ENCODE results near the gene C1orf21. TPM values are rescaled to one million over a fixed set of nuclear protein-coding genes. Genes with fewer than 3 reads are reported as not detected.

Gene C1orf21
- total and polyA plus RNA-seq, 2 donors (not counting 1 experiment from before 2014, with no cell fraction given): under 0.01 to 0.32 TPM

DNA sequence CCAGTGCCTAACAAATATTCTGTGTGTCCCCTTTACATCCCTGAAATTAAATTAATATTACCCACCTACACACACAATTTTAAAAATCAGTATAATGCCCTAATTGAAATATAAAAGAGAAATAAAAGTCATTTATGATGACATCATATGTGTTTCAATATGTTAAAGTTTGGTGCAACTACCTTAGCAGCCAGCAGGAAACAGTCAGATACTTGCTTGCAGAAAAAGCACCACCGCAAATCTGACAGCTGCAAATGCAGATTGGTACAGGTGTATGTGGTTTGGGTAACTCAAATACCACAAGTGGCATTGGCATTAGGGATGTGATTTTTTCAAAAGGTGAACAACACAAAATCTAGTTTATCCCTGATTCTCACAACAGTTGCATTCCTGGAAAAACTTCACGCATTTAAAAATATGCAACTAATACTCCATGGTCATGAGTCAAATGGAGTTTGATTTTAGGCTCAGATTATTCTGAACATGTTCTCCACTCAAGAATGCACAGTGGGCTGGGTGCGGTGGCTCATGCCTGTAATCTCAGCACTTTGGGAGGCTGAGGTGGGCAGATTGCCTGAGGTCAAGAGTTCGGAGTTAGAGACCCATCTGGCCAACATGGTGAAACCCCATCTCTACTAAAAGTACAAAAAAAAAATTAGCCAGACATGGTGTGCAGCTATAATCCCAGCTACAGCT lies 261.5 kb downstream of the C1orf21 start:
- ChIA-PET CTCF (no interaction called here), POLR2A (no interaction called here)
- TF ChIP-seq CTCF (IDR thresholded peaks at IDR 0.05): no peak
- TF ChIP-seq EZH2 (IDR thresholded peaks at IDR 0.05; ENCODE audit: borderline replicate concordance, insufficient read depth, low read depth, low read length, poor library complexity, severe bottlenecking): no peak
- no peaks in the 10 kb centered on the region for H3K4me1 Mint-ChIP-seq
- H3K9me3 Mint-ChIP-seq (ENCODE audit: insufficient read depth): peaks cover 3% of the 10 kb centered on the region
- no peak overlapping the region for H3K4me3 ChIP-seq (ENCODE audit: control extremely low read depth in 1 of 5, extremely low read depth in 1 of 5, insufficient read depth in 1 of 5, low read depth in 2 of 5, low read length in 4 of 5)
- H3K27ac Mint-ChIP-seq: no peak overlapping the region
- no peak overlapping the region for H2AFZ ChIP-seq (ENCODE audit: insufficient read depth, low read depth, low read length, poor library complexity, severe bottlenecking)
- 100% methylated on average over 2 of the region's 4 CpGs for WGBS (ENCODE audit: insufficient coverage)
- no peak overlapping the region for H3K9ac ChIP-seq (ENCODE audit: low read length)
- no peak for ATAC-seq (ENCODE audit: low read depth)
- H3K9me3 ChIP-seq (ENCODE audit: control extremely low read depth in 1 of 3, control insufficient read depth in 2 of 3, insufficient read depth in 1 of 3, low read length in 2 of 3): no peaks in the 10 kb centered on the region
- intact Hi-C loops (cut with micrococcal nuclease): no loop called here
- no peak overlapping the region for H3K4me3 Mint-ChIP-seq
- H3K36me3 ChIP-seq (replicated peaks in 1 of 2; ENCODE audit: control extremely low read depth in 1 of 2, control insufficient read depth in 1 of 2, extremely low read depth in 1 of 2, insufficient read depth in 2 of 2, low read length in 1 of 2): no peaks in the 10 kb centered on the region
- H3K4me2 ChIP-seq (replicated peaks; ENCODE audit: low read depth, low read length, poor library complexity, severe bottlenecking): no peak overlapping the region
- H4K20me1 ChIP-seq (ENCODE audit: control insufficient read depth, insufficient read depth, low read length, poor library complexity, severe bottlenecking): no peaks in the 10 kb centered on the region
- H3K79me2 ChIP-seq (ENCODE audit: control insufficient read depth, insufficient read depth, low read length): no peaks in the 10 kb centered on the region
- DNase-seq: no peak
- H3K4me1 ChIP-seq (ENCODE audit: control insufficient read depth in 2 of 2, insufficient read depth in 2 of 2, low read length in 2 of 2): no peaks in the 10 kb centered on the region
- no peak overlapping the region for H3K27ac ChIP-seq (ENCODE audit: low read length in 2 of 2)
- H3K27me3 Mint-ChIP-seq: peaks cover 25% of the 10 kb centered on the region
- H3K27me3 ChIP-seq (replicated peaks in 1 of 4; ENCODE audit: control extremely low read depth in 1 of 4, control insufficient read depth in 3 of 4, insufficient read depth in 4 of 4, low read length in 3 of 4): peaks cover 0 to 6% (median 0%) of the 10 kb centered on the region in 4 experiments

DNA sequence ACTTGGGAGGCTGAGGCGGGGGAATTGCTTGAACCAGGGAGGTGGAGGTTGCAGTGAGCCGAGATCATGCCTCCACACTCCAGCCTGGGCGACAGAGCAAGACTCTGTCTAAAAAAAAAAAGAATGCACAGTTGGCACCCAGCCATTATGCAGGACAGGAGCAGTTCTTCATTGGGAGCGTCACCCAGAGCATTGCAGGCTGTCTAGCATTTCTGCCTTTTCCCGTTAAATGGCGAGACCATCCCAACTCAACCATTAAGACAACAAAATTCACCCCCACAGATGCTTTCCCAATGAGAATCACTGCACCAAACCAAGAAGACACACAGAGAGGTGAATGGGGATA lies 262.0 kb downstream of the C1orf21 start:
- H3K9me3 ChIP-seq (ENCODE audit: control extremely low read depth in 1 of 3, control insufficient read depth in 2 of 3, insufficient read depth in 1 of 3, low read length in 2 of 3): no peaks in the 10 kb centered on the region
- no peaks in the 10 kb centered on the region for H3K4me1 ChIP-seq (ENCODE audit: control insufficient read depth in 2 of 2, insufficient read depth in 2 of 2, low read length in 2 of 2)
- no peak overlapping the region for H3K27ac ChIP-seq (ENCODE audit: low read length in 2 of 2)
- Mint-ChIP-seq H3K4me3 (no peak overlapping the region), H3K9me3 (ENCODE audit: insufficient read depth) (peaks cover 3% of the 10 kb centered on the region), H3K27ac (no peak overlapping the region), H3K27me3 (peaks cover 25% of the 10 kb centered on the region), H3K4me1 (no peaks in the 10 kb centered on the region)
- WGBS (ENCODE audit: insufficient coverage): 93% methylated on average over 3 of the region's 6 CpGs
- no peak for ATAC-seq (ENCODE audit: low read depth)
- H3K27me3 ChIP-seq (replicated peaks in 1 of 4; ENCODE audit: control extremely low read depth in 1 of 4, control insufficient read depth in 3 of 4, insufficient read depth in 4 of 4, low read length in 3 of 4): peaks cover 0 to 6% (median 0%) of the 10 kb centered on the region in 4 experiments
- ChIA-PET CTCF (no interaction called here), POLR2A (no interaction called here)
- intact Hi-C loops (cut with micrococcal nuclease): no loop called here
- no peak overlapping the region for H3K9ac ChIP-seq (ENCODE audit: low read length)
- H3K4me2 ChIP-seq (replicated peaks; ENCODE audit: low read depth, low read length, poor library complexity, severe bottlenecking): no peak overlapping the region
- no peaks in the 10 kb centered on the region for H3K36me3 ChIP-seq (replicated peaks in 1 of 2; ENCODE audit: control extremely low read depth in 1 of 2, control insufficient read depth in 1 of 2, extremely low read depth in 1 of 2, insufficient read depth in 2 of 2, low read length in 1 of 2)
- TF ChIP-seq CTCF (IDR thresholded peaks at IDR 0.05) (no peak), EZH2 (IDR thresholded peaks at IDR 0.05; ENCODE audit: borderline replicate concordance, insufficient read depth, low read depth, low read length, poor library complexity, severe bottlenecking) (no peak)
- DNase-seq: no peak
- no peak overlapping the region for H2AFZ ChIP-seq (ENCODE audit: insufficient read depth, low read depth, low read length, poor library complexity, severe bottlenecking)
- H4K20me1 ChIP-seq (ENCODE audit: control insufficient read depth, insufficient read depth, low read length, poor library complexity, severe bottlenecking): no peaks in the 10 kb centered on the region
- no peaks in the 10 kb centered on the region for H3K79me2 ChIP-seq (ENCODE audit: control insufficient read depth, insufficient read depth, low read length)
- H3K4me3 ChIP-seq (ENCODE audit: control extremely low read depth in 1 of 5, extremely low read depth in 1 of 5, insufficient read depth in 1 of 5, low read depth in 2 of 5, low read length in 4 of 5): no peak overlapping the region
